GM12801 (cell line): ENCODE data around the gene CCDC57.

Experiments
- TF ChIP-seq, protein P1 (sequence below): IDR thresholded peaks from one replicate; pipeline ENCODE4 v1.5.1; 2011; ENCODE audit warnings: control low read depth; ENCODE audit not compliant: insufficient read length; ENCODE audit errors: extremely low read depth

CCDC57 gene

DNA sequence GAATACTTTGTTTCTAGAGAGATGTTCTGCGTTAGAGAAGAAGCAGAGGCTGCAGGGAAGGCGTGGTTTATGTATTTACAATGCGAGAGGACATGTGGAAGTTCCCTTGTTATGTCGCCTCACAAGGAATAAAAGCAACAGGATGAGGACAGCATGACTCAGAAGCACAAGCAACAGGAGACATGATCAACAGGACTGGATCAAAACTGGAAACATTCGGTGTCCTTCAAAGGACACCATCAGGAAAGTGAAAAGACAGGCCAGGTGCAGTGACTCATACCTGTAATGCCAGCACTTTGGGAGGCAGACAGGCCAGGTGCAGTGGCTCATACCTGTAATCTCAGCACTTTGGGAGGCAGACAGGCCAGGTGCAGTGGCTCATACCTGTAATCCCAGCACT, 52.6 kb downstream of the CCDC57 start:
- TF ChIP-seq, protein P1, sequence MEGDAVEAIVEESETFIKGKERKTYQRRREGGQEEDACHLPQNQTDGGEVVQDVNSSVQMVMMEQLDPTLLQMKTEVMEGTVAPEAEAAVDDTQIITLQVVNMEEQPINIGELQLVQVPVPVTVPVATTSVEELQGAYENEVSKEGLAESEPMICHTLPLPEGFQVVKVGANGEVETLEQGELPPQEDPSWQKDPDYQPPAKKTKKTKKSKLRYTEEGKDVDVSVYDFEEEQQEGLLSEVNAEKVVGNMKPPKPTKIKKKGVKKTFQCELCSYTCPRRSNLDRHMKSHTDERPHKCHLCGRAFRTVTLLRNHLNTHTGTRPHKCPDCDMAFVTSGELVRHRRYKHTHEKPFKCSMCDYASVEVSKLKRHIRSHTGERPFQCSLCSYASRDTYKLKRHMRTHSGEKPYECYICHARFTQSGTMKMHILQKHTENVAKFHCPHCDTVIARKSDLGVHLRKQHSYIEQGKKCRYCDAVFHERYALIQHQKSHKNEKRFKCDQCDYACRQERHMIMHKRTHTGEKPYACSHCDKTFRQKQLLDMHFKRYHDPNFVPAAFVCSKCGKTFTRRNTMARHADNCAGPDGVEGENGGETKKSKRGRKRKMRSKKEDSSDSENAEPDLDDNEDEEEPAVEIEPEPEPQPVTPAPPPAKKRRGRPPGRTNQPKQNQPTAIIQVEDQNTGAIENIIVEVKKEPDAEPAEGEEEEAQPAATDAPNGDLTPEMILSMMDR: no peak

DNA sequence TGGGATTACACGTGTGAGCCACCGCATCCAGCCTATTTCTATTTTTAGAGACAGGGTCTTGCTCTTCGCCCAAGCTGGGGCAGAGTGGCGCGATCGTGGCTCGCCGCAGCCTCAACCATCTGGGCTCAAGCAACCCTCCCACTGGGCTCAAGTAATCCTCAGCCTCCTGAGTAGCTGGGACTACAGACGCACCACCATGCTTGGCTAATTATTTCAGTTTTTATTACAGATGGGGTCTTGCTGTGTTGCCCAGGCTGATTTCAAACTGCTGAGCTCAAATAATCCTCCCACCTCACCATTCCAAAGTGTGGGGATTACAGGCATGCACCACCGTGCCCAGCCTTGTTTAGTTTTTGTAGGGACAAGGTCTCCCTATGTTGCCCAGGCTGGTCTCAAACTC, 53.8 kb downstream of the CCDC57 start:
- TF ChIP-seq, protein P1: no peak

DNA sequence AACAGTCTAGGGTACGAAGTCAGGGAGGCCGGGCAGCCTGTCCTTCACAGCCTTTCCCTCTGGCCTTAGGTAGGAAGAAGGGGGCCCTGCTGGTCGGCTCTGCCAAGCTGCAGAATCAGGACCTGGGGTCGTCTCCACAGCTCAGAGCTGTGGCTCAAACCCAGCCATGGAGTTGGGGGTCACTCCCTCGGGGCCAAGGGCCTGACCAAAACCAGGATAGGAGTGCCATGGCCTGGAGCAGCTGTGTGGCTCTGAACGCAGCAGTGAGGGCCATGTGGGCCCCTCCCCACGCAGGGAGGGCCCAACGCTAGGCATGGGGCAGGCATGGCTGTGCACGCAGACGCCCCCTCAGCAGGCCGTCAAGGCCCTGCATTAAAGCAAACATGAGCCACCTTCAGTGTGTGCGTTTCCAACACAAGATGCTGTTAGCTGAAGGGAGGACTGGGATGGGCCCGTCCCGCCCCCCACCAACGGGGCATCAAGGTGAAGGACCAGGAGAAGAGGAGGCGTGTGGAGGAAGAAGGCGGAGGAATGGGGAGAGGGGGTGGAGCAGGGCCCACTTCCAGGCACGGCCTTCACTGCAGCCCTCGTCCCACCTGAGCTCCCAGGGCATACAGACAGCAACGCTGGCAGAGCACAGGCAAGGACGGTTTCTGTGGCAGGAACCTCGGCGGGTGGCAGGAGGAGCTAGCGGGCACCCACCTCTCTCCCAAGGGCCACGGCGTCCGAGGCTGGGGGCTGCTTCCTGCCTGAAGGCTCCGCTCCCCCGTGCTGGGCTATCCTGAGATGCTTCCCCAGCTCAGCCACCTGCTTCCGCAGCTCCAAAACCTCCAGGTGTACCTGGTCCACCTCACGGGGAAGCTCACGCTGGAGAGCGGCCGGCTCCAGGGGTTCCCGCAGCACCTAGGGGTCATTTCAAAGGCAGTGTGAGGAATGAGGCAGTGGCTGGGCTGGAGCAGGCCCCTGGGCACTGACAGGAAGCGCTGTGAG, 55.3 kb downstream of the CCDC57 start:
- TF ChIP-seq, protein P1: no peak

DNA sequence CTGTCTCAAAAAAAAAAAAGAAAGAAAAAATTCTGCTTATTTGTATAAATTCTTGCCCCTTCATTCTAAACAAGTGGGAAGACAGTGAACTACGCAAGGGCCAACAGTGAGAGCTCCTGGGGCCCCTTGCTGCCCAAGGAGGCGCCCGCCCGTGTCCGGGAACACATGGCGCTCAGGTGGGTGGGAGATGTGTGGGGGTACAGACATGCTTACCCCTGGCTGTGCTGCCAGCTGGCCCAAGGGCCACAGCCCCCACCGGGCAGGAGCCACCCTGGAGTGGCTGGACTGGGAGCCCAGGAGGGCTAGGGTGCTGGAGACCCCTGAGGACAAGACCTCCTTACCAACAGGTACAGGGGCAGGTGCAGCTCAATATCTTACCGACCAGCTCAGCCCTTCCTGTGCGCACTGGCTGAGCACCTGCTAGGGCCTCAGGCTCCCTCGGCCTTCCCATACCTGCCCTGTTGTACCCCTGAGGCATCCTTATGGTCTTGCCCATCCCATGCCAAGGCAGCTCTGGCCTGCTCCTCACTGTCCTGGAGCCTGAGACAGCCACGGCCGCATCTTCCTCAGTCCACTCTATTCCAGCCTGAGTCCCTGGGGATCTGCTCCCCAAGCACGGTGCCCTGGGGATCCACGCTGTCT, 56.2 kb downstream of the CCDC57 start:
- TF ChIP-seq, protein P1: no peak

DNA sequence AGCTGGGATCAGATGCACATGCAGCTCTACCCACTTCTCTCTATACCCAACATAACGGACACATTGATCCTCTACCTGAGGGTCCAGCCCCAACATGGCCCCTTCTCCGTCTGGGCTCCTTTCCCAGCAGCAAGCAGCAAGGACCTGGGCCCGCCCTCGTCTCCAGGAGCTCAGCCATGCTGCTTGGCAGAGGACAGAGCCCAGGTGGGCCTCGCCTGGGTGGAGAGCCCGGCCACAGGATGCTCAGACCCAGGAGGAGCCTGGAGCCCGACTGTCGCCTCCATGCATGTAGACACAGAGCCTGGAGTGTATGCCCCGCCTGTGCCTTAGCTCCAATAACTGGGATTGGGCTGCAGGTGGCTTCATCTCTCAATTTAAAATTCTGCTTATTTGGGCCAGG, 57.0 kb downstream of the CCDC57 start:
- TF ChIP-seq, protein P1: no peak

DNA sequence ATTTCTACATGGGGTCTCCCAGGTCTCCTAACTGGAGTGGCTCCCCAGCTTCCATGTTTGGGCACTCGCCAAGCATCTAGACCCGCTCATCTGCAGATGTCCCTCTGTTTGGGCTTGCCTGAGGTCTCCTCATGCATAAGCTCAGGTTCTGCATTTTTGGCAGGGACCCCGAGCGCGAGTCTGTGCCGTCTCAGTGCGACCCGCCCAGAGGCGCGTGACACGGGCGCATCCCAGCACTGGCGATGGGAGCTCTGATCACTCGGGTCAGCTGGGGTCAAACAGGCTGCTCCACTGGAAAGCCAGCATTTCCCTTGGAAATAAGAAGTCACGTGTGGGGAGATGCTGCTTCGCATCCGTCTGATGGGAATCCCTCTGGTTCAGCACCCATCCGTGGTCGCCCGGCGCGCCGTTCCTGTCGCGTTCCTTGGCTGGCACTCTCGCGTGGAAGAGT, 57.7 kb downstream of the CCDC57 start:
- TF ChIP-seq, protein P1: no peak

DNA sequence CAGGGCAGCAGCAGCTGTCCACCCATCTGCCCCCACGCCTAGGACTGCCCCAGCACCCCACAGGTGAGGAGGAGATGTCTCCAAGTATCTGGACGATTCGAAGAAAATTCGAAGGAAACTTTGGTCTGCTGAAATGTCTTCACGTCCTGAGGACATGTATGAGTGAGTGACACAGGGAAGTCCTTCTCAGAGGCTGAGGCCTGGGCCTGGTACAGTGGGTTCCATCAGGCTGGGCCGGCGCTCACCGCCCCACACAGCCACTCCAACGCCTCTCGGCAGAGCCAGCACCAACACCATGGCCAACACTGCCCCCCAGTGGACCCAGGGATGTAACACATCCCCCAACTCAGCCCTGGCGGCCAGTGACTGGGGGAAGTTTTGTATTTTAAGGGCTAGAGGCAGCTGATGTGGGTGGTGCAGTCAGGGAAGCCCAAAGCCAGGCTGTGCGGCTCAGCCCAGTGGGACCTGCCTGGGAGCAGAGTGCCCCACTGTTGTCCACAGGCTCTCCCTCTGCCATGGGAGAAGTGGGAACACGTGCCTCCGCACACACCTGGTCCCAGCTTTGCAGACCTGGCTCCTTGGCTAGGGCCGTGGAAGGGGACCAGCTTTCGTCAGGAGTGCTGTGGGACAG, 58.8 kb downstream of the CCDC57 start:
- TF ChIP-seq, protein P1: no peak
